Measurements from ENCODE around the gene H3-3A.

- TF ChIP-seq CTCF (IDR thresholded peaks at IDR 0.05; ENCODE audit: poor library complexity) (no peak), EZH2phosphoT487 (IDR thresholded peaks at IDR 0.05; ENCODE audit: low read depth, severe bottlenecking, unreplicated experiment) (no peak), EZH2 (IDR thresholded peaks at IDR 0.05; ENCODE audit: borderline replicate concordance) (no peak)
Observed at GRCh38 chr1:226038661-226039060, 23.9 kb upstream of the H3-3A start.
